C4-2B (cell line): Measurements from ENCODE around the gene DYNLT2.

Experiments used
- ZFX ChIP-seq: fragments of 450-650 bp; IDR thresholded peaks from 2 replicates; pipeline ENCODE4 v1.6.1; 2017
- TF ChIP-seq, protein P1 (sequence below): fragments of 450-650 bp; conservative IDR thresholded peaks from 2 replicates; pipeline ENCODE4 v1.5.1; 2017; ENCODE audit warnings: mild to moderate bottlenecking

GRCh38 chr6:169786349-169786748 is 35.0 kb upstream of the DYNLT2 start:
- TF ChIP-seq, protein P1, sequence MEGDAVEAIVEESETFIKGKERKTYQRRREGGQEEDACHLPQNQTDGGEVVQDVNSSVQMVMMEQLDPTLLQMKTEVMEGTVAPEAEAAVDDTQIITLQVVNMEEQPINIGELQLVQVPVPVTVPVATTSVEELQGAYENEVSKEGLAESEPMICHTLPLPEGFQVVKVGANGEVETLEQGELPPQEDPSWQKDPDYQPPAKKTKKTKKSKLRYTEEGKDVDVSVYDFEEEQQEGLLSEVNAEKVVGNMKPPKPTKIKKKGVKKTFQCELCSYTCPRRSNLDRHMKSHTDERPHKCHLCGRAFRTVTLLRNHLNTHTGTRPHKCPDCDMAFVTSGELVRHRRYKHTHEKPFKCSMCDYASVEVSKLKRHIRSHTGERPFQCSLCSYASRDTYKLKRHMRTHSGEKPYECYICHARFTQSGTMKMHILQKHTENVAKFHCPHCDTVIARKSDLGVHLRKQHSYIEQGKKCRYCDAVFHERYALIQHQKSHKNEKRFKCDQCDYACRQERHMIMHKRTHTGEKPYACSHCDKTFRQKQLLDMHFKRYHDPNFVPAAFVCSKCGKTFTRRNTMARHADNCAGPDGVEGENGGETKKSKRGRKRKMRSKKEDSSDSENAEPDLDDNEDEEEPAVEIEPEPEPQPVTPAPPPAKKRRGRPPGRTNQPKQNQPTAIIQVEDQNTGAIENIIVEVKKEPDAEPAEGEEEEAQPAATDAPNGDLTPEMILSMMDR: no peak
- no peak for TF ChIP-seq ZFX
